Activated CD4-positive, alpha-beta T cell treated with anti-CD3 and anti-CD28 coated beads, Interleukin-2, Interleukin-4, amounts not matched to agents 100 ng/mL and 50 ng/mL, durations not matched to agents 16 hours and 8 hours (primary cell): ENCODE data around the gene ZNF354B.
A peak's percentile ranks its signal among the peaks of the same experiment; 100 is the strongest.
"Not testable (repeated sequence)": the region's sequence is repeated elsewhere in the genome, so short reads cannot be mapped to it uniquely, and the experiment has no call there.

Source experiments
- DNase-seq: peaks from one replicate; pipeline ENCODE4 v3.0.0-alpha.2; 2020; ENCODE audit warnings: low spot score

The ZNF354B gene

DNA sequence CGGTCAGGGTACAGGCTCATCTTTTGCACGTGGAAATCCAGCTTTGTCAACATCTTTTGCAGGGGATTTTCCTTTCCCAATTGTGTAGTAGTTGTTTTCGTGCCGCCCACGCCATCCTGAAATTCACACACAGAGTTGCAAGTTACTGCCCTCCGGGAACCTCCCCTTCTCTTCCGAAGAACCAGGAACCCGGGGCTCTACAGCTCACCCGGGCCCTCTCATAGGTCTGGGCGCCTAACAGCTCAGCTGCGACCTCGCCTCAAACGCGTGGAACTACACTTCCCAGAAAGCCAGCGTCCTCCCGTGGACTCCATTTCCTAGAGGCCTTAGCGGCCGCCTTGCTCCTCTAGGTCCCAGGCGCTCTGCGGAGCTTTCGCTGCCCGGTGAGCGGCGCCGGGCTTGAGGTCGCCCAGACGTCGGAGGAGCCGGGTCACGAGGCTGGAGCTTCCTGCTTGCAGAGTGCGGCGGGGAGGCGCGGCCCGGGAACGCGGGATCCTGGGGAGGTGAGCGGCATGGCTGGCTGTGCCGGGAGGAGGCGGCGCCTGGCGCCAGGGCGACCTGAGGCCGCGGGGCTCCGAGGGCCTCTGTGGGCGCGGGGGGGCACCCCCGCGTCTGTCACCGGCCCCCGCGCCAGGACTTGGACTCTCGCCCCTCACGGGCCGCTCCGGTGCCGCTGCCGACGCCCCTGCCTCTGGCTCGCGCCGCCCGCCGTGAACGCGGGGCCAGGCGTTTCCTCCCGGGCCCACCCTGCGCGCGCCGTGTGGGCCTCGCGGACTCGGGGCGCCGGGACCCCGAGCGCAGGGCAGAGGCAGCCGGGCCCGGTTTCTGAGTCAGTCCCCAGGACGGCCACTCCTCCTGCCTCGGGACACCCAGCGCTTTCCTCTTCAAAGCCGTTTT, at the start of gene ZNF354B:
Gene ZNF354B (plus strand): TSS at position 329 of the 897 bp plus-strand sequence. CDS start 1,095 bp downstream, outside the sequence.
- peak; percentile 84 for DNase-seq

DNA sequence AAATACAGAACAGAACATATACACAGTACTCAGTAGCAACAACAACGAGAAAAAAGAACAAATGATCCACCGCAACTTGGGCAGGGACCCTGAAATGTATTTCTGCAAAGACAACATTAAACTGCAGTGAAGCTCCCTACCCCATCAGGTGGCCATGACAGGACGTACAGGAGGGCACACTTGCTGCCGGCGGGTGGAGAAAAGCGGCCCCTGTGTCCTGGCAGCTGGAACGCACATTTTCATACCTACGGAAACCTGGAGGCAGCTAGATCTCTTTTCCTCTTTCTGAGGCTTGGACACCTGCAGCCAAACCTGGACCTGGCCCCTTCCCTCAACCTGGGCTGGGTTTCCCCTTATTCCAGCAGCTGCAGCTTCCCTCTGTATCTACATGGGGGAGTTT, 42.2 kb upstream of the ZNF354B start:
- no peak for DNase-seq

DNA sequence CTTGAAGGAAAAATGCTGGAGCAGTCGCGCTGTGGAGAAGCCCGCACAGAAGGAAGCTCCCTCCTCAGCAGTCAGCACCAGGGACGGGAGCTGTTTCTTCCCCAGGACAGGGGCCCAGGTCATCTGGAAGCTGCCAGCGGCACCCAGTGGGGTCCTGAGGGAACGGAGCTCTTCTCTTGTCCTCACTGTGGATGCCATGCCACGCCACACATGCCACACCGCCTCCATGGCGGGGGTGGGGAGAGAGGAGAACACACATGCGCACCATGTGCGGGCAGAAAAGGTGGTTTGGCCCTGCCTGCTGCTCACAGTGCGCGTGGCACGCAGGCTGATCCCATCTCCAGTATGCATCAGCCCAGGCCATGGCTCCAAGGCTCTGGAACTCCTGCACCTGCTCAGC, 41.7 kb upstream of the ZNF354B start:
- no peak for DNase-seq

DNA sequence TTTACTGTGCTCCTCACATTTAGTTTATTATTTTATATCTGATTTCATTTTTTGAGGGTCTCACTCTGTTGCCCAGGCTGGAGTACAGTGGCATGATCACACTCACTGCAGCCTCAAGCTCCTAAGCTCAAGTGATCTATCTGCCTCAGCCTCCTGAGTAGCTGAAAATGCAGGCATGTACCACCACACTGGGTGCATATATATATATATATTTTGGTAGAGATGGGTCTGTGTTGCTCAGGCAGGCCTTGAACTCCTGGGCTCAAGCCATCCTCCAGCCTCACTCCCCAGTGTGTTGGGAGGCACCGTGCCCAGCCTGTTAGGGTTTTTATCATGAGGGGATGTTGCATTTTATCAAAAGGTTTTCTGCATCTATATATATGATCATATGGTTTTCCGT, 39.8 kb upstream of the ZNF354B start:
- no peak for DNase-seq

DNA sequence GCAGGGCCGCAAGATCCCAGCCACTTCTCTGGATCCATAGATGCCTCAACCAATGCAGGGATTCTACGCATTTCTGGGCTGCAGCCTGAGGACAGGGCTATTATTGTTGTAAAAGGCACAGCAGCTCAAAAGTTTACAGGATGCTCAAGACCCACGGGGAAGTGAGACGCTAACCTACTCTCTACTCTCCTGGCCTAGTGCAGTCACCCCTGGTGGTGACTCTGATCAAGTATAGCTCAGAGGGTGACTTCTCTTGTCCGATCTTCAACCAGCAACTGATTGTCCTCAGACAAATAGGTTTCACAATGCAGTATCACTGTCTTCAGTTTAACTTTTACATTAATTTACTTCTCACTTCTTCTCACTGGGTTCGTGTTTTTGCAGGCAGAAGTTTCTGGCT, 34.3 kb upstream of the ZNF354B start:
- no peak for DNase-seq

DNA sequence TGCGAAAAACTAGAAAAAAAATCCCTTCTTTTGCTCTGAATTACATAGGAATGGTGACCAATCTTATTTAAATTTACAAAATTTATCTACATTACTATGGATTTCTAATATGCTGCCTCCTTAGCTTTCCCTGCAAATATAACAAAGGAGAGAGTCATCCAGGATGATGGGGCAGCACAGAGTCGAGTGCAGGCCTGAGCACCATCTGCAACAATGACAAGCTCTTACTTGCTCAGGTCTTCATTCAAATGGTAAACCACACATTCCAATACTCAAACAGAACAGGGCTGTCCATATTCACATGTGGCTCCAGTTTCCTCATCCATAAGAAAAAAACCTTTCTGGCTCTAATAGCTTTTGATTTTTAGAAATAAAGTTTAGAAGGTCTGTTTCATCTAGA, 33.5 kb upstream of the ZNF354B start:
- DNase-seq, result no peak

DNA sequence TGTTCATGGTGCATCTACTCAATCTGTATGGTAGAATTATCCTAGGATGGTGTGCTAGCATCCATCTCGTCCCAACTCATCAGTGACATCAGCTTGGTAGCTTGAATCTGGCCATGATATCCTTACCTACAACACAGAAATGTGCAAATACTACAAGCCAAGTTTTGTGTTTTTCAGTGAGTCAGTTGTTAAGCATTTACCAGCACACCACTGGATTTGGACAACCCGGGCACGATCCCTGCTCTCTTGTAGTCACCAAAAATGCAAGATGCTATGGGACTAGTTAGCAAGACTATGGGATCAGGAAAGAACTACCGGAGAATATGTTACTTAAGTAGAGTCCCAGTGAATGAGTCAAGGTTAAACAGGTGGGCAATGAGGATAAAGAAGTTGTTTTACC, 32.1 kb upstream of the ZNF354B start:
- DNase-seq, result no peak

DNA sequence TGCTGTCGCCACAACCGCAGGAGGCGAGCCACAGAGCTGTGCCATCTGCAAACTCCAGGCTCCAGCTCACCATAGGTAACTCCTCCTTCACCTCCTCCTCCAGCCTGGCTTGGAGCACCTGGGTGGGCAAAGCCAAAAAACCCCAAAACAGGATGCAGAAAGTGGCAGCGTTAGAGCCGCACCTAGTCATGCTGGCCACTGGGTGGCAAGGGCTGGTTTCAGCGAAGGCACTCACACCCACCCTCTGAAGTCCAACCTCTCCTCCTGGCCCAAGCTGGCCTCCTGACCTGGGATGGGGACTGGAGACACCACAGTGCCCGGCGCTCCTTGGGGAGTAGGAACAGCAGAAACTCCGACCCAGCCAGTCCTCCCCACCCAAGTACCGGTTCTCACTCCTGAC, 28.7 kb upstream of the ZNF354B start:
- no peak for DNase-seq

DNA sequence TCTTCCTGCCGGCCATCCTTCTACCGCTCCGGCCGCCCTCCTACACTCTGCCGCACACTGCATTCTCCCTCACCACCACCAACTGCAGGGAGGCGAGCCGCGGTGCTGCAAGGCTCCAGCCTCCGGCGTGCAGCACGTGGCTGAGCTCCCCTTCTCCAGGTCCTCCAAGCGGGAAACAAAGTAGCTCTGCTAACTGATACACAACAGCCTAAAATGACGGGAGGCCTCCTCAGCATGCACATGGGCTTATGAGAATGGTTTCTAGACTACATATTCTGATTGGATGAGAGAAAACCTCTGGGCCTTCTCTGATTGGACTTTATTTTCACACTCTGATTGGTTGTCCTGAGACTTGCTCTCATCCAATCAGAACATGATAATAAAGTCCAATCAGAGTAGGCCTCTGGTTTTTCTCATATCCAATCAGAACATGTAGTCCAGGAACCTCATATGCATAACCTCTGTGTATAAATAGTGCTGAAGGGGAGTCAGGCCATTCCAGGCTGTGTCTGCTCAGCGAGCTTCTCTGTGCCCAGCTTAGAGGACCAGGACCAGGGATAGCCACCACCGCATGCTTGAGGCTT, 27.0 kb upstream of the ZNF354B start:
- no peak for DNase-seq

DNA sequence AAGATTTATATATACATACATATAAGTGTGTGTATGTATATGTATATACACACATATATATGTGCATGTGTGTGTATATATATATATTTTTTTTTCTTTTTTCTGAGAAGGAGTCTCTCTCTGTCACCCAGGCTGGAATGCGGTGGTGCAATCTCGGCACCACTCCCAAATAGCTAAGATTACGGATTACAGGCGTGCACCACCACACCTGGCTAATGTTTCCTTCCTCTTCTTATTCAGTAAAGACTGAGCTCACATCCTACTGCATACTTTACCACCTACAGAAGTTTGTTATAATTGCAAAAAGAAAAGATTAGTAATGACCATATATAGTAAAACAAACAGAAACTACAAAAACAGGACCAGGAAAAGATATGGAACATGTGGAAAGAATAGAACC, 23.1 kb upstream of the ZNF354B start:
- DNase-seq, result no peak

DNA sequence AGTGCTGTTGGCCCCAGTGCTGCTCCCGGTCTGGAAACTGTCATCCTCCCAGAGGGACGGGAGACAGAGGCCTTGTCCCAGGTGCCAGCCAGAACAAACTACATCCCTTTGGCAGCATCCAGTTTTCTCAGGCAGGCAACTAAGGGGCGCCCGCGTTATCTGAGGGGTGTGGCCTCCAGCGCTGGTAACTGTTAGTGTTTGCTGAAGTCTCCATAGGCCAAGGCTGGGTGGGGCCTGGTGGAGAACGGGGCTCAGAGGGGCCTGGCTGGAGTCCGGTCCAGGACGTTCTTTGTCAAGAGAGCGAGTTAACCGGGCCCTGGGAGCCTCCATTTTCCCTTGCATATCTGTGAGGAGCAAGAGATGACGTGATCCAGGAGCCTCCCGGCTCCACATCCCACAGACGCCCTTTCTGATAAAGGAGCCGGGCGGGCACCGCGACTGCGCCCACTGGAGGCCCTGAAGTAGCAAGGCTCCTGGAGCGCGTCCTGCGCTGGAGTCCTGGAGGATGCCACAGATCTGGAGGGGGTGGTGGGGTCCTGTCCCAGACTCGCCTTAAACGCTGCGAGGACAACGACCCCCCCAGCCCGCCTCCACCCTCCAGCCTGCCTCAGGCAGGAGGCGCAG, 20.9 kb upstream of the ZNF354B start:
- not testable (repeated sequence) for DNase-seq

DNA sequence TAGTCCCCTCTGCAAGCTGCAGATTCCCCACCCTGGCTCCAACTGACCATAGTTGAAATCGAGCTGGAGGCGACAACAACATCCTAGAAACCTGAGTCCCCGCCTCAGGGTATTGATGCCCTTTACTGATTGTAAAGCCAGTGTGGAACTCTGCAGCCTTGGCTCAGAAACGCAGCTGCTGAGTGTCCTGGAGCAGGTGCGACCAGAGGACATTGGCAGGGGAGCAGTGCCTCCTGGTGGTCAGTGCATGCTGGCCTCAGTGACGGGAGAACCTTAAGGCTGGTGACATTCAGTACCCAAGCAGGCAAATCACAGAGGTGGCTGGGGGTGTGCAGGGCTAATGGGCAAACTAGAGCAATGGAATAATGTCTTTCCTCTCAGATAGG, 20.4 kb upstream of the ZNF354B start:
- peak; percentile 11 for DNase-seq

DNA sequence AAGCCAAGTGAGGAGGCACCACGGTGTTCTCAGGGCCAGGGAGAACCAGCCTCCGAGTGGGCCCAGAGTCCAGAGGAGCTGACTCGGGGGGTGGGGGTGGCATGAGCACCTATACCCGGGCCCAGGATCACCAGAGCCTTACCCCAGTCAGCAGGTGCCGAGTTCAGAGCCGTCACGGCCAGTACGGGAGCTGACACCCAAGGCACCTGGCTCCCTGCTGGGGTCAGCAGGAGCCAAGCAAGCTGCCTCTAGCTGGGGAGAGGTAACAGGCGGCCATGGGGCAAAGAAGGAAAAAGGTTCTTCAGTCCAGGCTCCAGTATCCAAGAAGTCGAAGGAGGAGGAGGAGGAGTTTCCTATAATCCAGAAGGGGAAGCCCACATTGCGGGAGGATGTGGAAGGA, 19.4 kb upstream of the ZNF354B start:
- DNase-seq, result not testable (repeated sequence)

DNA sequence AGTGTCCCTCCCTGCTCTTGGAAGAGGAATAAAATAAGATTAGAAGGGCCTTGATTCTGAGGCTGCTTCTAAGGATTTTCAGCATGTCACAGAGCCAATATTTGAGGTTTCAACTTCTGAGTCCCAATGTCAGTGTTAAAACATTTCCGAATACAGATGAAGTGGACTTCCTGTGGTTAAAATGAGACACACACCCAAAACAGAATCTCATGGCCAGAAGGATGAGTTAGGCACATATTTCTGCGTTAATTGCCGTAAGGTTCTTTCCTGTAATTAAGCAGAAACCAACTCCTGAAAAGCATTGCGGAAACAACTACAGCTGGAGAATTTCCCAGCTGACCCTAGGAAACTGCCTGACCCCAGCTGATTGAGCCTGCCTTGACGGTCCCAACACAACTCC, 10.4 kb upstream of the ZNF354B start:
- DNase-seq, result no peak

DNA sequence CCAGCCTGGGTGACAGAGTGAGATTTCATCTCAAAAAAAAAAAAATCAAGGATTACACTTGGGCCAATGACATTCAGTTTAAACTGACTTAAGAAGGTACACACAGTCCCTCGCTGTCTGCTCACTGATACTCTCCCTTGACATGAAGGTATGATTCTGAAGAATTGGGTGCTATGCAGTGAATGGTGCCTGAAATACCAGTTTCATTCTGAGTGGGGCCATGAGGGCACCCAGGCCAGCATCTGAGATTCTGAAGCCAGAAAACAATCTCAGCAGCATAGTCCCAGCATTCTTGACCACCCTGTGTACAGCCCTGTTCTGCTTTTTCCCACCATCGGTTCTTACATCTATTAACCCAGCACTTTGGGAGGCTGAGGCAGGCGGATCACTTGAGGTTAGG, 7.8 kb upstream of the ZNF354B start:
- no peak for DNase-seq

DNA sequence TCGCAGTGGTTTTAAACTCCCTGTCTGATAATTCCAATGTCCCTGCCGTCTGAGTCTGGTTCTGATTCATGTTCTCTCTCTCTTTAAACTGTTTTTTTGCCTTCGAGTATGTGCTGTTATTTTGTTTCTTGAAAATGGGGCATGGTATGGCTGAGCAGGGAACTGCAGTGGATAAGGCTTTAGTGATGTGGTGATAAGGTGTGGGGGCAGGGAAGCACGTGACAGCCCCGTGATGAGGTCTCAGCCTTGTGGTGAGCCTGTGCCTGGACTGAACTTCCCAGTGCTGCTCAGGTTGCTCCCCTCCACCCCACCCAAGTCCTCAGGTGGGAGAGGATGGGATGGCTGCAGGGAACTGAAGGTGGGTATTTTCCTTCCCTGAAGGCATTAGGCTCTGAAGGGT, 5.5 kb upstream of the ZNF354B start:
- DNase-seq, result no peak

DNA sequence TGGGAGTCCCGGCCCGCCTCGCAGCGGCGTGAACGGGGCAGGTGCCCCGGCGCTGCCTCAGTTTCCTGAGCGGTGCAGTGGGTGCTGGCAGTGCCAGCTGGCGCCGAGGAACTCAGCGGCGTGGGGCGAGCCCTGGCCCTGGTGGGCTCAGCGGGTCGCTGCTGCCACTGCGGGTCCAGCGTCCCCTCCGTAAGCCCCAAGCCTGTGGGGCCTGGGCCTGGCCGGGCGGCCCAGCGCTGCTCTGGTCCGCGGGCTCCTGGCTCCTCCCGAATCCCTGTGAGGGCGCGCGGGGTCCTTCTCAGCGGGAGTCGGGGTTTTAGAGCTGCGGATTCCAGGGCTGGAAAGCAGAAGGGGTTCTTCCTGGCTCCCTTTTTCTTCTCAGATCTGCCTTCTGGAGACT, 862 bp downstream of the ZNF354B start:
- DNase-seq, result not testable (repeated sequence)

DNA sequence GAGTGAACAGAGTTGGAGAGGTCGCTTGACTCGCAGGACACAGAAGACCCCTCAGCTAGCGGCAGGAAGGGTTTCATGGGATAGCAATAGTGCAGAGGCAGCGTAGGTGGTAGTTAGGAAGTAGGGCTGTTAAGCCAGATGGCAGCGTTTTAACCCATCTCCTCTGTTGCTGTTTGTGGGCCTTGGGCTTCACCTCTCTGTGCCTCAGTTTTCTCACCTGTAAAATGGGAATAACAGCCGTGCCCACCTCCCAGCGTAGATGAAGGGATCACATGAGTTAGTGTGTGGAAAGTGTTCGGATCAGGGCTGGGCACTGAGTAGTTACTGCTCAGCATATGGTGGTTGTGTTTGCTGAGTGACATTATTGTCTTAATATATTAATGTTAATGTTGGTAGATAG, 1.9 kb downstream of the ZNF354B start:
- no peak for DNase-seq

DNA sequence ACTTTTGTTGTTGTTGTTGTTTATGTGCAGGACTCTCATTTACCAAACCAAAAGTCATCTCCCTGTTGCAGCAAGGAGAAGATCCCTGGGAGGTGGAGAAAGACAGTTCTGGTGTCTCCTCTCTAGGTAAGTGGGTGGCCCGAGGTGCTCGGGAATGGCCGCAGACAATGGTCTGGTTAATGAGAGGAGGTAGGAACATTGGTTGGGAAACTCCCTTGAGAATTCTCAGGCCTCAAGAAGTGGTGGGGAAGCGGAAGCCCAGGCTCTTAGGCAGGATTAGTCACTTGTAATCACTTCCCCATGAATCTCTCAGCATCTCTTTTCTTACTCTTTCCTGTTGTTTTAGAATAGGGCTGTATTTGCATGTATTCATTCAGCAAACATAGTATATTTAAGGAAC, 7.2 kb downstream of the ZNF354B start:
- DNase-seq, result no peak

DNA sequence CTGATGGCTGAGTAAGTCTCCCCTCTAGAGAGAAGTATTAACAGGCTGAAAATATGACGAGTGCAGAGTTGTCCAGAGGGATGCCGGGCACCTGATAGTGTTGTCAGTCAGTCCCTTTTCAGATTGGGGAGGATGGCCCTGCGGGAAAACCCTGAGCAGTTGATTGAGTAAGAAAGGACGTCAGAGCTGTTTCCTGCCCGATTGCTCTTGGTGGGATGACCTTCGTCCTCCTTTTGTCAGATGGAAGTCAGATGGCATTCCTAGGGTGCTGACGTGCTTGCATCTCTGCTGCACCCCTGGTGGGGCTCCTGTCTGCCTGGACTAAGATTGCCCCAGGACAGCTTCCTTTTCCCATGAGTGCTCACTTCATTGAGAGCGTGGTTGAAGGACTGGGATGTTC, 9.8 kb downstream of the ZNF354B start:
- no peak for DNase-seq

DNA sequence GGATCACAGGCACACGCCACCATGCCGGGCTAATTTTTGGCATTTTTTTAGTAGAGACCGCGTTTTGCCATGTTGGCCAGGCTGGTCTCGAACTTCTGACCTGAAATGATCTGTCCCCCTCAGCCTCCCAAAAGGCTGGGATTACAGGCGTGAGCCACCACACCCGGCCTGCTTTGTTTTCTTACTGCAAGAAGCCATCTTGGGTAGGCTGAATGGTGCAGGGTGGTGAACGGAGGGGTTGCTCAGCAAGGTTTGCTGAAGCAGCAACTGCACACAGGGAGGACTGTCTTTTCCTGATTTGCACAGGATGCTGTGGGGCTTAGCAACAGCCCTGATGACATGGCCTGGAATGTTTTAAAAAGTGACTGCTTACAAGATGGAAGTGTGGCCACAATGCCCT, 10.7 kb downstream of the ZNF354B start:
- DNase-seq, result no peak

DNA sequence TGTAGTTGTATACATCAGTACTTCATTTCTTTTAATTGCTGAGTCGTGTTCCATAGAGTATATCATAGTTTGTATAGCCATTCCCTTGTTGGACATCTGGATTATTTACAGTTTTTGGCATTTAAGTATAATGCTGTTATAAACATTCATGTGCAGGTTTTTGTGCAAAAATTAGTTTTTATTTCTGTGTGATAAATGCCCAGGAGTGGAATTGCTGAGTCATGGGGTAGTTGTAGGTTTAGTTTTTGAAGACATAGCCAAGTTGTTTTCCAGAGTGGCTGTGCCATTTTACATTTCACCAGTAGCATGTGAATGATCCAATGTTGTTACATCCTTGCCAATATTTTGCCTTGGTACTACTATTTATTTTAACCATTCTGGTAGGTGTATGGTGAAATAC, 12.5 kb downstream of the ZNF354B start:
- no peak for DNase-seq

DNA sequence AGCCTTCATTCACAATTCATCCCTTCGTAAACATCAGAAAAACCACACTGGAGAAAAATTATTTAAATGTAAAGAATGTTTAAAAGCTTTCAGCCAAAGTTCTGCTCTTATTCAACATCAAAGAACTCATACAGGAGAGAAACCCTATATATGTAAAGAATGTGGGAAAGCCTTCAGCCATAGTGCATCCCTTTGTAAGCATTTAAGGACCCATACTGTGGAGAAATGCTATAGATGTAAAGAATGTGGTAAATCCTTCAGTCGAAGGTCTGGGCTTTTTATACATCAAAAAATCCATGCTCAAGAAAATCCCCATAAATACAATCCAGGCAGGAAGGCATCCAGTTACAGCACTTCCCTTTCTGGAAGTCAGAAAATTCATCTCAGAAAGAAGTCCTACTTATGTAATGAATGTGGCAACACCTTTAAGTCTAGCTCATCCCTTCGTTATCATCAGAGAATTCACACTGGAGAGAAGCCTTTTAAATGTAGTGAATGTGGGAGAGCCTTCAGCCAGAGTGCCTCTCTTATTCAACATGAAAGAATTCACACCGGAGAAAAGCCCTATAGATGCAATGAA, 23.5 kb downstream of the ZNF354B start:
- DNase-seq, result not testable (repeated sequence)
